IMR-90 (cell line): ENCODE data around the gene PCDHGA5. TPM values are rescaled to one million over a fixed set of nuclear protein-coding genes. Genes with fewer than 3 reads are reported as not detected.

Experiments
- ATAC-seq: fragments of 200-7000 bp; cut with Tn5 transposase; 2 replicates; pipeline ENCODE4 v1.9.1; 2020; ENCODE audit warnings: low read depth, mild to moderate bottlenecking, moderate library complexity
- BruUV-seq: library from RNA; stranded (reverse); fragments of 400-500 nt; replicated peaks from 2 replicates; lab custom pipeline; 2021; lab: Mats Ljungman, UMichigan
- CTCF ChIA-PET: fragments of 300-600 bp; formaldehyde crosslinking; extraction: SDS; loops from one replicate; lab custom pipeline; 2021; ENCODE audit warnings: antibody characterized with exemption; lab: Yijun Ruan, JAX
- POLR2A ChIA-PET: fragments of 300-600 bp; sonication (Branson Sonifier 250); formaldehyde crosslinking; loops from one replicate; lab custom pipeline; 2022; ENCODE audit warnings: antibody characterized with exemption; ENCODE audit not compliant: unreplicated experiment; lab: Charles Lee
- DNase-seq: peaks from one replicate; pipeline ENCODE4 v3.0.0; 2013
- H2AFZ ChIP-seq: replicated peaks from 2 replicates; pipeline ENCODE3; 2013; ENCODE audit warnings: low read length, mild to moderate bottlenecking; ENCODE audit not compliant: poor library complexity
- H2AK5ac ChIP-seq: 2 replicates; pipeline ENCODE4 v1.6.1; 2013; ENCODE audit warnings: low read depth, low read length, inconsistent platforms
- H2AK9ac ChIP-seq: replicated peaks from 2 replicates; pipeline ENCODE3; 2013; ENCODE audit warnings: mild to moderate bottlenecking, low read depth, low read length, moderate library complexity; ENCODE audit not compliant: poor library complexity
- H2BK120ac ChIP-seq: 2 replicates; pipeline ENCODE4 v1.6.1; 2013; ENCODE audit warnings: low read depth, low read length, inconsistent platforms
- H2BK15ac ChIP-seq: 3 replicates; pipeline ENCODE4 v1.6.1; 2013; ENCODE audit warnings: low read depth, low read length, inconsistent platforms
- H2BK20ac ChIP-seq: 2 replicates; pipeline ENCODE4 v1.6.1; 2013; ENCODE audit warnings: low read depth, mild to moderate bottlenecking, inconsistent platforms, low read length, moderate library complexity
- H2BK5ac ChIP-seq: 2 replicates; pipeline ENCODE4 v1.6.1; 2013; ENCODE audit warnings: mild to moderate bottlenecking, low read depth, low read length, inconsistent platforms; ENCODE audit not compliant: poor library complexity, severe bottlenecking
- H3K14ac ChIP-seq: replicated peaks from 2 replicates; pipeline ENCODE4 v1.6.1; 2013; ENCODE audit warnings: low read depth, low read length, inconsistent platforms
- H3K18ac ChIP-seq: 2 replicates; pipeline ENCODE4 v1.6.1; 2013; ENCODE audit warnings: low read depth, low read length, control low read depth
- H3K23ac ChIP-seq: 2 replicates; pipeline ENCODE4 v1.6.1; 2013; ENCODE audit warnings: low read depth, low read length, inconsistent platforms
- H3K27ac ChIP-seq: 2 replicates; pipeline ENCODE4 v1.5.1; 2013; ENCODE audit warnings: mild to moderate bottlenecking, control low read depth, low read length; ENCODE audit not compliant: insufficient read depth
- H3K27me3 ChIP-seq: 2 replicates; pipeline ENCODE4 v1.6.1; 2013; ENCODE audit warnings: low read length; ENCODE audit not compliant: control insufficient read depth, insufficient read depth
- H3K36me3 ChIP-seq: 2 replicates; pipeline ENCODE4 v1.6.1; 2013; ENCODE audit warnings: low read length, mixed read lengths; ENCODE audit not compliant: control insufficient read depth, insufficient read depth
- H3K4ac ChIP-seq: 2 replicates; pipeline ENCODE4 v1.6.1; 2013; ENCODE audit warnings: low read depth, low read length, inconsistent platforms
- H3K4me1 ChIP-seq: 2 replicates; pipeline ENCODE4 v1.6.1; 2013; ENCODE audit warnings: low read length, mixed read lengths; ENCODE audit not compliant: control insufficient read depth, insufficient read depth
- H3K4me2 ChIP-seq: 2 replicates; pipeline ENCODE4 v1.6.1; 2013; ENCODE audit warnings: low read depth, mild to moderate bottlenecking, control low read depth, low read length, moderate library complexity
- H3K4me3 ChIP-seq: 2 replicates; pipeline ENCODE4 v1.5.1; 2013; ENCODE audit warnings: low read depth, mild to moderate bottlenecking, control low read depth, low read length, moderate library complexity; ENCODE audit not compliant: insufficient read depth
- H3K56ac ChIP-seq: 2 replicates; pipeline ENCODE4 v1.6.1; 2013; ENCODE audit warnings: low read length, inconsistent platforms; ENCODE audit not compliant: insufficient read depth; ENCODE audit errors: extremely low read depth
- H3K79me1 ChIP-seq, 2 experiments: 2 replicates each; pipeline ENCODE4 v1.6.1; 2013; ENCODE audit warnings: low read length in 2 of 2, inconsistent platforms in 1 of 2, low read depth in 1 of 2
- H3K9ac ChIP-seq: 2 replicates; pipeline ENCODE4 v1.6.1; 2013; ENCODE audit warnings: low read depth, low read length, control low read depth
- H3K9me1 ChIP-seq: 2 replicates; pipeline ENCODE4 v1.6.1; 2013; ENCODE audit warnings: low read length, inconsistent platforms; ENCODE audit not compliant: insufficient read depth
- H3K9me3 ChIP-seq: 2 replicates; pipeline ENCODE4 v1.6.1; 2013; ENCODE audit warnings: low read length; ENCODE audit not compliant: control insufficient read depth, insufficient read depth
- H4K20me1 ChIP-seq: 2 replicates; pipeline ENCODE4 v1.6.1; 2013; ENCODE audit warnings: low read length, inconsistent platforms; ENCODE audit not compliant: insufficient read depth
- H4K5ac ChIP-seq: 2 replicates; pipeline ENCODE4 v1.6.1; 2013; ENCODE audit warnings: mild to moderate bottlenecking, low read depth, low read length, control low read depth
- H4K8ac ChIP-seq, 2 experiments: 2 replicates each; pipeline ENCODE4 v1.6.1; 2013; ENCODE audit warnings: low read depth in 2 of 2, low read length in 2 of 2, control low read depth in 1 of 2, inconsistent platforms in 1 of 2
- H4K91ac ChIP-seq: 2 replicates; pipeline ENCODE4 v1.6.1; 2013; ENCODE audit warnings: low read depth, low read length, inconsistent platforms; ENCODE audit not compliant: insufficient read depth
- BHLHE40 ChIP-seq: fragments of 150-350 bp; IDR thresholded peaks from 2 replicates; pipeline ENCODE4 v1.6.1; 2016; ENCODE audit warnings: mild to moderate bottlenecking, low read depth, low read length
- CEBPB ChIP-seq: IDR thresholded peaks from 2 replicates; pipeline ENCODE4 v1.6.1; 2012; ENCODE audit warnings: low read depth, low read length, improper control_type of control experiment
- CTCF ChIP-seq: conservative IDR thresholded peaks from 2 replicates; pipeline ENCODE4 v1.5.1; 2012; ENCODE audit warnings: mild to moderate bottlenecking, low read depth, low read length, improper control_type of control experiment
- ELK1 ChIP-seq: fragments of 150-350 bp; IDR thresholded peaks from 2 replicates; pipeline ENCODE4 v1.6.1; 2016; ENCODE audit warnings: low read depth, mild to moderate bottlenecking, low read length, moderate library complexity, borderline replicate concordance
- FOS ChIP-seq: fragments of 150-350 bp; IDR thresholded peaks from 2 replicates; pipeline ENCODE4 v1.6.1; 2016; ENCODE audit warnings: low read depth, low read length
- MAFK ChIP-seq: IDR thresholded peaks from 2 replicates; pipeline ENCODE4 v1.6.1; 2012; ENCODE audit warnings: low read depth, low read length, improper control_type of control experiment
- MXI1 ChIP-seq: IDR thresholded peaks from 2 replicates; pipeline ENCODE4 v1.6.1; 2012; ENCODE audit warnings: low read depth, mild to moderate bottlenecking, low read length, moderate library complexity, borderline replicate concordance
- RAD21 ChIP-seq: IDR thresholded peaks from 2 replicates; pipeline ENCODE4 v1.6.1; 2012; ENCODE audit warnings: low read length, improper control_type of control experiment
- RCOR1 ChIP-seq: IDR thresholded peaks from 2 replicates; pipeline ENCODE4 v1.6.1; 2012; ENCODE audit warnings: mild to moderate bottlenecking, low read length, improper control_type of control experiment; ENCODE audit not compliant: insufficient replicate concordance
- RFX5 ChIP-seq: IDR thresholded peaks from 2 replicates; pipeline ENCODE4 v1.8.0; 2012; ENCODE audit warnings: low read depth, mild to moderate bottlenecking, low read length, moderate library complexity
- SMC3 ChIP-seq: fragments of 150-350 bp; IDR thresholded peaks from 2 replicates; pipeline ENCODE4 v1.6.1; 2016; ENCODE audit warnings: low read depth, mild to moderate bottlenecking, antibody characterized with exemption, low read length, moderate library complexity
- USF2 ChIP-seq: fragments of 150-350 bp; IDR thresholded peaks from 2 replicates; pipeline ENCODE4 v1.6.1; 2017; ENCODE audit warnings: mild to moderate bottlenecking, antibody characterized with exemption, low read length, low read depth
- WGBS, 2 experiments: methylation state at CpG; one replicate each; pipeline versions ENCODE4 v1.1.5 to v1.1.7; 2013; ENCODE audit warnings: missing lambda C conversion rate in 2 of 2; ENCODE audit not compliant: insufficient read length in 1 of 2; ENCODE audit errors: extremely low coverage in 2 of 2; 5-methylcytosine and 5-hydroxymethylcytosine counted together
- dilution Hi-C: fragments of 300-500 bp; cut with HindIII; formaldehyde crosslinking; loops from one replicate; pipeline ENCODE4 v1.14.3; 2018; ENCODE audit warnings: low sequenced_read_pairs; ENCODE audit not compliant: unreplicated experiment
- in situ Hi-C: fragments of 300-500 bp; cut with MboI; formaldehyde crosslinking; loops from 3 replicates; pipeline ENCODE4 v1.14.3; 2019; ENCODE audit warnings: low sequenced_read_pairs, inconsistent platforms, mixed read lengths
- intact Hi-C: fragments of 100-400 bp; cut with micrococcal nuclease; formaldehyde crosslinking; loops from 2 replicates; pipeline ENCODE4 v1.10.0; 2022
- polyA plus RNA-seq, 3 experiments: library from polyadenylated mRNA; depleted of rRNA; stranded (reverse); fragments of >200 nt; gene quantifications; 2 replicates each; pipeline ENCODE4 v1.2.3, GENCODE V29; 2012; ENCODE audit warnings: low replicate concordance in 1 of 3
- total RNA-seq: library from RNA; depleted of rRNA; stranded (reverse); fragments of >200 nt; gene quantifications from 2 replicates; pipeline ENCODE4 v1.2.3, GENCODE V29; 2012

Gene PCDHGA5
- total and polyA plus RNA-seq, 2 of the 4 experiments (the other 2 are of a cell fraction): 1.3 to 2.0 TPM

- intact Hi-C loops: no loop called here
- Histone ChIP-seq H4K91ac (no peak overlapping the region), H4K8ac (no peak overlapping the region), H3K9me1 (no peaks in the 10 kb centered on the region), H2AK5ac (no peak overlapping the region), H2BK15ac (no peak overlapping the region), H3K9me3 (peaks cover 49% of the 10 kb centered on the region), H3K23ac (no peak overlapping the region), H3K14ac (no peak overlapping the region), H3K56ac (no peak overlapping the region), H4K20me1 (no peaks in the 10 kb centered on the region), H3K36me3 (peaks cover 4% of the 10 kb centered on the region; the same call in 1 of the 2 replicates), H2AK9ac (no peak overlapping the region), H2AFZ (no peak overlapping the region), H3K4me2 (peak overlapping the region; percentile 32; the same call in 1 of the 2 replicates), H4K5ac (no peak overlapping the region), H3K4me1 (no peaks in the 10 kb centered on the region), H3K18ac (no peak overlapping the region), H3K4ac (no peak overlapping the region), H3K4me3 (no peak overlapping the region), H2BK20ac (no peak overlapping the region), H3K27ac (no peak overlapping the region), H3K79me1 (no peaks in the 10 kb centered on the region), H3K27me3 (no peaks in the 10 kb centered on the region; the same call in 1 of the 2 replicates), H3K9ac (no peak overlapping the region), H2BK120ac (no peak overlapping the region), H2BK5ac (no peak overlapping the region)
- dilution Hi-C loops: no loop called here
- in situ Hi-C loops: no loop called here
- WGBS, 2 experiments: no CpG with 5 or more reads among the region's 1 CpG
- DNase-seq (no peak), ATAC-seq (no peak)
- ChIA-PET CTCF (interaction anchor here (1.0 kb wide), 1 partner anchor 225 kb away, joined by 4 read pairs; no protein-coding TSS in a partner anchor), POLR2A (interaction anchor here (0.6 kb wide), 1 partner anchor 653 kb away, joined by 4 read pairs; no protein-coding TSS in a partner anchor)
- no TSS peak for BruUV-seq
- TF ChIP-seq CTCF: no peak
- no peak for TF ChIP-seq SMC3
- no peak for TF ChIP-seq BHLHE40
- no peak for TF ChIP-seq RFX5
- no peak for TF ChIP-seq MXI1
- TF ChIP-seq USF2: no peak
- TF ChIP-seq MAFK: no peak
- TF ChIP-seq RAD21: no peak
- no peak for TF ChIP-seq FOS
- no peak for TF ChIP-seq RCOR1
- no peak for TF ChIP-seq ELK1
- no peak for TF ChIP-seq CEBPB
Observed at GRCh38 chr5:141342773-141343172, 21.2 kb upstream of the PCDHGA5 start.
